HepG2 (cell line): Measurements from ENCODE around the gene PRR35. TPM values are rescaled to one million over a fixed set of nuclear protein-coding genes. Genes with fewer than 3 reads are reported as not detected.

Experiments
- DNMT3B ChIP-seq: conservative IDR thresholded peaks from 2 replicates; pipeline ENCODE4 v1.6.1; 2016; ENCODE audit warnings: missing biosample characterization, control low read depth
- EHMT2 ChIP-seq: fragments of 200-600 bp; sonication (generic); IDR thresholded peaks from 2 replicates; pipeline ENCODE4 v1.7.0; 2017; ENCODE audit warnings: antibody characterized with exemption, low read depth, low read length, borderline replicate concordance
- HHEX ChIP-seq: IDR thresholded peaks from 2 replicates; pipeline ENCODE4 v1.6.1; 2016; ENCODE audit warnings: control low read depth
- HNRNPL ChIP-seq: fragments of 200-400 bp; formaldehyde crosslinking; IDR thresholded peaks from 2 replicates; pipeline ENCODE4 v1.6.1; 2017; ENCODE audit warnings: mild to moderate bottlenecking, low read depth, low read length
- MBNL3 ChIP-seq: fragments of 250-450 bp; sonication (Bioruptor Pico); conservative IDR thresholded peaks from 2 replicates; pipeline ENCODE4 v1.8.0; 2022; ENCODE audit warnings: mild to moderate bottlenecking, inconsistent platforms
- MED8 ChIP-seq: sonication (generic); formaldehyde crosslinking; IDR thresholded peaks from 2 replicates; pipeline ENCODE4 v1.8.1; 2023; ENCODE audit warnings: mild to moderate bottlenecking, missing genetic modification reagents; ENCODE audit not compliant: insufficient replicate concordance
- RCOR2 ChIP-seq: IDR thresholded peaks from 2 replicates; pipeline ENCODE4 v1.6.1; 2016; ENCODE audit warnings: missing biosample characterization, missing genetic modification reagents
- ZNF224 ChIP-seq: sonication (generic); formaldehyde crosslinking; IDR thresholded peaks from 2 replicates; pipeline ENCODE4 v1.5.0; 2020; ENCODE audit warnings: mild to moderate bottlenecking, missing genetic modification reagents
- ZNF530 ChIP-seq: sonication (generic); formaldehyde crosslinking; IDR thresholded peaks from 2 replicates; pipeline ENCODE4 v1.5.0; 2020; ENCODE audit warnings: low read depth, mild to moderate bottlenecking, missing genetic modification reagents
- ZNF549 ChIP-seq: sonication (generic); formaldehyde crosslinking; IDR thresholded peaks from 2 replicates; pipeline ENCODE4 v1.5.0; 2020; ENCODE audit warnings: missing genetic modification reagents
- ZNF552 ChIP-seq: sonication (generic); formaldehyde crosslinking; IDR thresholded peaks from 2 replicates; pipeline ENCODE4 v1.9.0; 2022; ENCODE audit warnings: missing genetic modification reagents, mild to moderate bottlenecking, borderline replicate concordance
- polyA plus RNA-seq, 8 experiments: library from polyadenylated mRNA; depleted of rRNA in 3 of 8; stranded (reverse) in 7 of 8; unstranded in 1 of 8; fragments of >200 nt; fragmentation: Illumina TruSeq in 4 of 8; extraction: Trizol in 4 of 8; gene quantifications; 2 replicates each; pipeline versions ENCODE4 v1.2.1 to v1.2.3, GENCODE V29; 2011 to 2016; ENCODE audit warnings: low read depth in 4 of 8, missing spikeins in 1 of 8, mixed read lengths in 1 of 8; ENCODE audit not compliant: insufficient read depth in 1 of 8
- total RNA-seq, 5 experiments: library from RNA; depleted of rRNA; stranded (reverse); fragments of >200 nt; fragmentation: Illumina TruSeq; extraction: Trizol; gene quantifications; 2 replicates each; pipeline ENCODE4 v1.2.3, GENCODE V29; 2016; ENCODE audit warnings: low read depth in 1 of 5
- TF ChIP-seq, protein P1 (sequence below): sonication (generic); formaldehyde crosslinking; IDR thresholded peaks from 2 replicates; pipeline ENCODE4 v1.8.0; 2022; ENCODE audit warnings: mild to moderate bottlenecking, missing genetic modification reagents, borderline replicate concordance
- TF ChIP-seq, protein P2 (sequence below): IDR thresholded peaks from 2 replicates; pipeline ENCODE4 v1.6.1; 2018; ENCODE audit warnings: missing genetic modification reagents
- TF ChIP-seq, protein P3 (sequence below): sonication (generic); formaldehyde crosslinking; IDR thresholded peaks from 2 replicates; pipeline ENCODE4 v1.4.0; 2020; ENCODE audit warnings: missing genetic modification reagents
- TF ChIP-seq, protein P4 (sequence below): sonication (generic); formaldehyde crosslinking; IDR thresholded peaks from 2 replicates; pipeline ENCODE4 v1.5.1; 2020; ENCODE audit warnings: mild to moderate bottlenecking, missing genetic modification reagents, moderate library complexity

The PRR35 gene
- total and polyA plus RNA-seq, 2 of the 13 experiments (the other 11 are each of a cell fraction or from before 2014, with no cell fraction given): 0.07 to 0.16 TPM

DNA sequence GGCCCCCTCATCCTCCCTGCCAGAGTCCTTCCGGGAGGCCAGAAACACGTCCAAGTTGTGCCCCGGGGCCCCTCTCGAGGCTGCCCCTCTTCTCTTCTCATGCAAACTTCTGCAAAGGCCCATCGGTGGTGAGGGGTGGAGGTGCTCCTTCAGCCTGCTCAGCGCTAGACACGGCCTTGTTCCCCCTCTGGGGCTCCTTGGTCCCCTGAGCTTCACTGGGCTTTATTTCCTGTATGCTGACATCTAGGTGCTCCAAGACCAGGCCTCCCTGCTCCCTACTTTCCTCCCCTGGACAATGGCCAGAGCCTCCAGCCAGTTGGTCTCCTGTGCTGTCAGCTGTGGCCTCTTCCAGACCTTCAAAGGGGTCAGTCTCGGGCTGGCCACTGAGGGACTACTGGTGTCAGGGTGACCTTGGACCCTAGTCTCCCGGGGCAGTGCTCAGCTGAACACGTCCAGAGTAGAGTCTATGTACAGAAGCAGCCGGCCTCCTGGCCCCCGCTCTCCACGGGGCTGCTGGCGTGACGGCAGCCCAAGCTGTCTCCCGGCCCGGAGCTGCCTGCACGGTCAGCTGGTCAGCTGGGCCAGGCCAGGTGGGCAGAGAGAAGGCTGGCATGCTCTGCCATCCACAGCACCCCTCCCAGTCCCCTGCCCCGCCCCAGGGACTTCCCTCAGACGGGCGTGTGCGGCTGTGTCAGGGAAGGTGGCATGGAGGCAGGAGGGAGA is 1.7 kb upstream of the PRR35 start (continued):
- TF ChIP-seq, protein P1, sequence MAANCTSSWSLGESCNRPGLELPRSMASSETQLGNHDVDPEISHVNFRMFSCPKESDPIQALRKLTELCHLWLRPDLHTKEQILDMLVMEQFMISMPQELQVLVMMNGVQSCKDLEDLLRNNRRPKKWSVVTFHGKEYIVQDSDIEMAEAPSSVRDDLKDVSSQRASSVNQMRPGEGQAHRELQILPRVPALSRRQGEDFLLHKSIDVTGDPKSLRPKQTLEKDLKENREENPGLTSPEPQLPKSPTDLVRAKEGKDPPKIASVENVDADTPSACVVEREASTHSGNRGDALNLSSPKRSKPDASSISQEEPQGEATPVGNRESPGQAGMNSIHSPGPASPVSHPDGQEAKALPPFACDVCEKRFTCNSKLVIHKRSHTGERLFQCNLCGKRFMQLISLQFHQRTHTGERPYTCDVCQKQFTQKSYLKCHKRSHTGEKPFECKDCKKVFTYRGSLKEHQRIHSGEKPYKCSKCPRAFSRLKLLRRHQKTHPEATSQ (CRISPR knock-in tag): no peak
- no peak for TF ChIP-seq EHMT2
- peak; percentile 47; the same call in 1 of the 2 replicates for TF ChIP-seq RCOR2
- no peak for TF ChIP-seq ZNF530 (CRISPR knock-in tag)
- TF ChIP-seq HHEX: no peak
- TF ChIP-seq, protein P2, sequence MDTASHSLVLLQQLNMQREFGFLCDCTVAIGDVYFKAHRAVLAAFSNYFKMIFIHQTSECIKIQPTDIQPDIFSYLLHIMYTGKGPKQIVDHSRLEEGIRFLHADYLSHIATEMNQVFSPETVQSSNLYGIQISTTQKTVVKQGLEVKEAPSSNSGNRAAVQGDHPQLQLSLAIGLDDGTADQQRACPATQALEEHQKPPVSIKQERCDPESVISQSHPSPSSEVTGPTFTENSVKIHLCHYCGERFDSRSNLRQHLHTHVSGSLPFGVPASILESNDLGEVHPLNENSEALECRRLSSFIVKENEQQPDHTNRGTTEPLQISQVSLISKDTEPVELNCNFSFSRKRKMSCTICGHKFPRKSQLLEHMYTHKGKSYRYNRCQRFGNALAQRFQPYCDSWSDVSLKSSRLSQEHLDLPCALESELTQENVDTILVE: peak; percentile 71; the same call in 1 of the 2 replicates
- TF ChIP-seq MED8 (CRISPR knock-in tag): no peak
- TF ChIP-seq MBNL3 (CRISPR knock-in tag): no peak
- TF ChIP-seq ZNF224 (CRISPR knock-in tag): no peak
- TF ChIP-seq, protein P3, sequence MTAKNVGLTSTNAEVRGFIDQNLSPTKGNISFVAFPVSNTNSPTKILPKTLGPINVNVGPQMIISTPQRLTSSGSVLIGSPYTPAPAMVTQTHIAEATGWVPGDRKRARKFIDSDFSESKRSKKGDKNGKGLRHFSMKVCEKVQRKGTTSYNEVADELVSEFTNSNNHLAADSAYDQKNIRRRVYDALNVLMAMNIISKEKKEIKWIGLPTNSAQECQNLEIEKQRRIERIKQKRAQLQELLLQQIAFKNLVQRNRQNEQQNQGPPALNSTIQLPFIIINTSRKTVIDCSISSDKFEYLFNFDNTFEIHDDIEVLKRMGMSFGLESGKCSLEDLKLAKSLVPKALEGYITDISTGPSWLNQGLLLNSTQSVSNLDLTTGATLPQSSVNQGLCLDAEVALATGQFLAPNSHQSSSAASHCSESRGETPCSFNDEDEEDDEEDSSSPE (CRISPR knock-in tag): no peak; the same call in 1 of the 2 replicates
- no peak for TF ChIP-seq ZNF552 (CRISPR knock-in tag)
- TF ChIP-seq DNMT3B: no peak
- TF ChIP-seq ZNF549 (CRISPR knock-in tag): no peak
- TF ChIP-seq, protein P4, sequence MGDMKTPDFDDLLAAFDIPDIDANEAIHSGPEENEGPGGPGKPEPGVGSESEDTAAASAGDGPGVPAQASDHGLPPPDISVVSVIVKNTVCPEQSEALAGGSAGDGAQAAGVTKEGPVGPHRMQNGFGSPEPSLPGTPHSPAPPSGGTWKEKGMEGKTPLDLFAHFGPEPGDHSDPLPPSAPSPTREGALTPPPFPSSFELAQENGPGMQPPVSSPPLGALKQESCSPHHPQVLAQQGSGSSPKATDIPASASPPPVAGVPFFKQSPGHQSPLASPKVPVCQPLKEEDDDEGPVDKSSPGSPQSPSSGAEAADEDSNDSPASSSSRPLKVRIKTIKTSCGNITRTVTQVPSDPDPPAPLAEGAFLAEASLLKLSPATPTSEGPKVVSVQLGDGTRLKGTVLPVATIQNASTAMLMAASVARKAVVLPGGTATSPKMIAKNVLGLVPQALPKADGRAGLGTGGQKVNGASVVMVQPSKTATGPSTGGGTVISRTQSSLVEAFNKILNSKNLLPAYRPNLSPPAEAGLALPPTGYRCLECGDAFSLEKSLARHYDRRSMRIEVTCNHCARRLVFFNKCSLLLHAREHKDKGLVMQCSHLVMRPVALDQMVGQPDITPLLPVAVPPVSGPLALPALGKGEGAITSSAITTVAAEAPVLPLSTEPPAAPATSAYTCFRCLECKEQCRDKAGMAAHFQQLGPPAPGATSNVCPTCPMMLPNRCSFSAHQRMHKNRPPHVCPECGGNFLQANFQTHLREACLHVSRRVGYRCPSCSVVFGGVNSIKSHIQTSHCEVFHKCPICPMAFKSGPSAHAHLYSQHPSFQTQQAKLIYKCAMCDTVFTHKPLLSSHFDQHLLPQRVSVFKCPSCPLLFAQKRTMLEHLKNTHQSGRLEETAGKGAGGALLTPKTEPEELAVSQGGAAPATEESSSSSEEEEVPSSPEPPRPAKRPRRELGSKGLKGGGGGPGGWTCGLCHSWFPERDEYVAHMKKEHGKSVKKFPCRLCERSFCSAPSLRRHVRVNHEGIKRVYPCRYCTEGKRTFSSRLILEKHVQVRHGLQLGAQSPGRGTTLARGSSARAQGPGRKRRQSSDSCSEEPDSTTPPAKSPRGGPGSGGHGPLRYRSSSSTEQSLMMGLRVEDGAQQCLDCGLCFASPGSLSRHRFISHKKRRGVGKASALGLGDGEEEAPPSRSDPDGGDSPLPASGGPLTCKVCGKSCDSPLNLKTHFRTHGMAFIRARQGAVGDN (CRISPR knock-in tag): peak; percentile 92
- TF ChIP-seq HNRNPL: peak; percentile 96
